HG02884 (cell line): ENCODE measurements around the gene CCDC170.
"Not testable (repeated sequence)": the region's sequence is repeated elsewhere in the genome, so short reads cannot be mapped to it uniquely, and the experiment has no call there.

Experiments
- ATAC-seq: cut with Tn5 transposase; IDR thresholded peaks from one replicate; pipeline ENCODE4 v1.9.1; 2021; ENCODE audit warnings: mild to moderate bottlenecking, moderate library complexity; ENCODE audit not compliant: unreplicated experiment

CCDC170 gene

DNA sequence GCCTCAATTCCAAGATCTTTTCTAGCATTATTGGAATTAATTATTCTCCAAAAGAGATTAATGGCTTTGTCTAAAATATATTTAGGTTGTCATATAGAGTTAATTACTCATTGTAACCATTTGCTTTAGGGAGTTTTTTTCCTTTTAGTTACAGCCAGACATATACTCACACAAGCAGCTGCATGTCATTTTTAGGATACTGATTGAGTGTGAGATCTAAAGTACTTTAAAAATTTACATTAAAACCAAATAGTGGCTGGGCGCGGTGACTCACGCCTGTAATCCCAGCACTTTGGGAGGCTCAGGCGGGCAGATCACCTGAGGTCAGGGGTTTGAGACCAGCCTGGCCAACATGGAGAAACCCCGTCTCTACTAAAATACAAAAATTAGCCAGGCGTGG lies 51.1 kb downstream of the CCDC170 start:
- ATAC-seq: not testable (repeated sequence)

DNA sequence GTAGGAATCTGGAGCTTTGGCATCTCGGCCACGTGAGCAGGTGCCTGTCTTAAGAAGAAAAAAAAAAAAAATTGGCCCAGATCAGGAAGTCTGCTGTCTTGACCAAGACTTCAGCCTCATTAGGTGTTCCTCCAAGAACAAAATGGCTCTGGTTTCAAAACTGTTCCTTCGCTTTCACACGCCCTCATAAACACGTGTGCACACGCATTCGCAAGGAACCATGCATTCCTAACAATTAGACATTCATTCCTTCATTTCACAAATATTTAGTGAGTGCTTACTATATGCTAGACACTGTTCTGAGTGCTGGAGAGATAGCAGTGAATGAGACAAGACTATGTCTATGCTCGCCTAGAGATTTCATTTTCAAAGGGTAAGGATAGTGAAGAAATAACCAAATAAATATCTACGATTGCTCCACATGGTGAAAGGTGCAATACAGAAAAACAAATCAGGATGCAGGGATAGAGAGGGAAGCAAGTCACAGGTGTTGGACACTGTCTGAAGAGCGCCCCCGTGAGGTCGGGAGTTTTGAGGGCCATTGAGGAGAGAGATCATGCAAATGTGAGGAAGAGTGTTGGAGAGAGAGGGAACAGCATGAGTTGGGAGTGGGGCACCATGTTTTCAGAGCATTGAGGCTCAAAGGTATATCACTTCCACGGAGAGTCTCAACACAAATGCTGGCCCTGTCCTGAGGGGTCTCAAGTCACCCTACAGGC lies 53.3 kb downstream of the CCDC170 start:
- ATAC-seq: no peak

GRCh38 chr6:151548201-151548600 lies 54.4 kb downstream of the CCDC170 start:
- ATAC-seq: no peak

DNA sequence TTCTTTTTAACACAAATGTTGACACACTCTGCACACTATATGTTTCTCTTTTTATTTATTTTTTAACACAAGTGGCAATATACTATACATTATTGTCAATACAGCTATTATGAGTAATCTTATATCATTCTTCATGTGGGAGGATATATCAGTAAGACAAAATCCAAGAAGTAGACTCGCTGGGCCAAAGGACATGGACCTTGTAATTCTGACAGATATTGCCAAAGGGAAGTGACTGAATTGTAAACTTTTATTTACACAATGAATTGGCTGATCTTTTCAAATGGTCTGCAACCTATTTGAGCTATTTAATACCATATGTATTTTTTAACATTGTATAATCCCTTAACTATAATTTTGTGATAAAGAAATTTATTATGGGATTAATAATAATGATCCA lies 56.0 kb downstream of the CCDC170 start:
- no peak for ATAC-seq

- no peak for ATAC-seq
Measured at GRCh38 chr6:151550618-151551017, 56.8 kb downstream of the CCDC170 start.

DNA sequence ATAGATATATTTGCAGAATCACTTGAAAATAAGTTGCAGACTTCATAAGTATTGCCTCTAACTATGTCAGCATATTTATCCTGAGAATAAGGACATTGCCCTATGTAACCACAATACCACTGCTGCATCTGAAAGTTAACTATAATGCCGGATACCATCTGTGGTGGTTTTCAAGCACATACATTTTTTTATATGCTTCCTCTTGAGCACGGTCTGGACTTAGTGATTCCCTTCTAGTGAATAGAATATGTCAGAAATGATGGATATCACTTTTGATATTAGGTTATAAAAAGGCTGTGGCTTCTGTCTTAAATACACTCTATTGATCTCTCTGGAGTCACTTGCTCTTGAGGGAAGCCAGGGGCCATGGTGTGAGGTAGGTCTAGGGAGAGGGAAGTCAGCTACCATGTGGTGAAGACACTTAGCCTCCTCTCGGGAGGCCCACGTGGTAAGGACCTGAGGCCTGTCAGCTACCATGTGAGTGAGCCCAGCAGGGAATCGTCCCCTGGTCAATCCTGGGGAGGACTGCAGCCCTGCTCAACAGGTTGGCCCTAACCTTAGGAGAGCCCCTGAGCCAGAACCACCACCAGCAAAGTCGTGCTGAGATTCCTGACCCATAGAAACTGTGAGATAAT lies 57.5 kb downstream of the CCDC170 start:
- no peak for ATAC-seq

GRCh38 chr6:151553416-151554165 lies 59.8 kb downstream of the CCDC170 start:
- ATAC-seq: no peak

- no peak for ATAC-seq
Measured at GRCh38 chr6:151561238-151561637, 67.4 kb downstream of the CCDC170 start.

DNA sequence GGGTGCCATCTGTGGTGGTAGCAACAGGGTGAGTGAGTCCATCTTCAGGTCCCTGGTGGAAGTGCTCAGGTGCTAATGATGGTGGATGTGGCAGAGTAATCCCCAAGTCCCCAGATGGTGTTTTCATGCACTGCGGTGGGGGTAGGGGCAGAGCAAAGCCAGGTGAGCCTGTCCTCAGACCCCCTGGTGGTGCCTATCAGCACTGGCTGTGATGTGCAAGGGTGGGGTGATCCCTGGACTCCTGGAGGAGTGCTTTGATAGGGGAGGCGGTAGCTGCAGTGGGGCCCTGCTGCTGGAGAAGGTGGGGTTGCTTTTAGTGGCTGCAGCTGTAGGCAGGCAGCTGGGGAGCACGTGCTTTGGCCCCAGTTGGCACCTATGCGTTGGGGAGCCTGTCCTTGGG lies 70.8 kb downstream of the CCDC170 start:
- ATAC-seq: no peak

DNA sequence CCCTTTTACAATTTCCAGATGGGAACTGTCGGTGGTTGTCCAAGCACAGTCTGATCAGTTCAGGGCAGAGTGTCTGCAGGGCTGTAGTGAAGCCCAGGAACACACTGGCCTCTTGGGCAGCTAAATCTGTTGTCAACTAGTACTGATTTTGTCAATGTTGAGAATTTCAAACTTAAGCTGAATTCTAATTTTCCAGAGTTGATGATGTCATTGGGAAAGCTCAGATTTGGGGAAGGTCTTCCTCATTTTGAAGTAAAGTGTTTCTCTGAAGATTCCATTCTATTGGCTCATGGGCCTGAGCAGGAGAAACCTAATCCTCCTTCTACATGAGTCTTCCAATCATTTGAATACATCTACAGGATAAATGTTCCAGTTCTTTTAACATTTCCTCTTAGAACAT lies 72.1 kb downstream of the CCDC170 start:
- ATAC-seq: no peak

DNA sequence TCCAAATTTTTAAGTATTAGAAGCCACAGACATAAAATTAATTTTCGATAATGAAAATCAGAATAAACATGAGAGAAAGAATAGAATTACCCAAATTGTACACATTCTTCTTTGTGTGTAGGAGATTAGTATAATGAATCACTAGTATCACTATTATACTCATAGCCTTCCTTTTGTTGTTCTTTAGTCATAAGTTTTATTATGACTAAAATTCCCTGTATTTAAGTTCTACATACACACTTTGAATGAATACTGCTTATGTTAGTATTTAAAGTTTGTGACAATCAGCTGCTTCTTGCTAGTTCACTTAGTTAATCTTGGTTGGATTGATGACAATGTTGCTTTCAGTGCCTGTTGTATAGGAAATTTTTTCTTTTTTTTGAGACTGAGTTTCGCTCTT lies 72.7 kb downstream of the CCDC170 start:
- no peak for ATAC-seq

DNA sequence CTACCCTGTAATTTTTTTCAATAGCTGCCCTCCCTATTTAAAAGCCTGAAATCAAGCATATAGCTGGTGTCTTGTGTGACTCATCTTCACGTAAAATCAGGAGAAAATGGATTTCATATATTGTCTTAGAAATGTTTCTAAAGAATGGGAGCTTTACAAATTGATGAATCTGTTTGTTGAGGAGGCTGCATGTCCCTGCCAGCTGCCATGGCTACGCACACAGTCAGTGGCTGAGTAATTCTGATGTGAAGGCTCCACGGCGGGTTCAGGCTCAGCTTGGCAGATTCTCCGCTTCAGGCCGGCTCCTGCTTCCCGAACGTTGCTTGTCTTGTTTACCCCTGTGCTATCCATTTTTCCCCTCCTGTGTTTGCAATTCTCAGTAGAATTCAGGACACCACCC lies 82.8 kb downstream of the CCDC170 start:
- ATAC-seq: no peak

DNA sequence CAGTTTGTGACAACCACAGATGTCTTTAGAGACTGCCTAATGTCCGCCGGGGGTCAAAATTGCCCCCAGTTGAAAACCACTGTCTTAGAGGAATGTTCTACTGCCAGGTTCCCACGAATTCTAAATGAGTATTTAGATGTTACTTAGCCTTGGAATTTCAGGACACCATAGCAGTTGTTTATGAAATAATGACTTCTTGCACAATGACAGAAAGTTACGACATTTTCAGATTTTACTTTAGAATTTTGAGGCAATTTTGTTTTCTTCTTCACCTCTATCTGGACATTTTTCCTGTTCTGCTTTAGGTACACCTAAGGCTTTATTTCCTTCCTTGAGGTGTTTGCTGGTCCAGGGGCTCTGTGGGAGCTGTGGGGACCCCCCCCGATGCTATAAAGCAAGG lies 83.4 kb downstream of the CCDC170 start:
- no peak for ATAC-seq

DNA sequence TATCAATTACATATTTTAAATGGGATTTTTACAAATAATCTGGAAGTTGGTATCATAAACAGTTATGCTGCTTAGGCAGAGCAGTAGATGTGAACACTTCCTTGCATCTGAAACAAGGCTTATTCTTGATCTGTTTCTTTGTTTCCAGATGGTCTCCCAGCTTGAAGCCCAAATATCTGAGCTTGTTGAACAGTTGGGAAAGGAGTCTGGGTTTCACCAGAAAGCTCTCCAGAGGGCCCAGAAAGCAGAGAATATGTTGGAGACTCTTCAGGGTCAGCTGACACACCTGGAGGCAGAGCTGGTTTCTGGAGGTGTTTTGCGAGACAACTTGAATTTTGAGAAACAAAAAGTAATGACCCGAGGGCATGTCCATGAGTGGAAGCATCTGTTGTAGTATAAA lies 91.9 kb downstream of the CCDC170 start:
- ATAC-seq: no peak

GRCh38 chr6:151589667-151590066 lies 95.8 kb downstream of the CCDC170 start:
- no peak for ATAC-seq

DNA sequence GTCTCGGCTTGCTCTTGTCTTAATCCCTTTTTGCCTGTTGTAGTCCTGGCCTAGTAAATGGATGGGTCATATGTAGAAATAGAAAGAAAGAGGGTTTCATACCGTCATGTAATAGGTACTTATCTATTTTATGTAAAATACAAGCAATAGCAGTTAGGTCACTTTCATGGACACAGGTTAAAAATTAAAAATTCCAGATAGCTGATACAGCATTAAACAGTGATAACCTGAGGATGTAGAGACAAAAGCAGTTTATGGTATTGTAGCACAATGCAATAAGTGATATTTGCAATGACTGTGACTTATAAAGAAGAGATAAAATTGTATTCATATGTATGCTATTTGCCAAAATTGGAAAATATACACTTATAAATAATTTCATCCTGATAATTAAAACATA lies 96.9 kb downstream of the CCDC170 start:
- ATAC-seq: no peak

DNA sequence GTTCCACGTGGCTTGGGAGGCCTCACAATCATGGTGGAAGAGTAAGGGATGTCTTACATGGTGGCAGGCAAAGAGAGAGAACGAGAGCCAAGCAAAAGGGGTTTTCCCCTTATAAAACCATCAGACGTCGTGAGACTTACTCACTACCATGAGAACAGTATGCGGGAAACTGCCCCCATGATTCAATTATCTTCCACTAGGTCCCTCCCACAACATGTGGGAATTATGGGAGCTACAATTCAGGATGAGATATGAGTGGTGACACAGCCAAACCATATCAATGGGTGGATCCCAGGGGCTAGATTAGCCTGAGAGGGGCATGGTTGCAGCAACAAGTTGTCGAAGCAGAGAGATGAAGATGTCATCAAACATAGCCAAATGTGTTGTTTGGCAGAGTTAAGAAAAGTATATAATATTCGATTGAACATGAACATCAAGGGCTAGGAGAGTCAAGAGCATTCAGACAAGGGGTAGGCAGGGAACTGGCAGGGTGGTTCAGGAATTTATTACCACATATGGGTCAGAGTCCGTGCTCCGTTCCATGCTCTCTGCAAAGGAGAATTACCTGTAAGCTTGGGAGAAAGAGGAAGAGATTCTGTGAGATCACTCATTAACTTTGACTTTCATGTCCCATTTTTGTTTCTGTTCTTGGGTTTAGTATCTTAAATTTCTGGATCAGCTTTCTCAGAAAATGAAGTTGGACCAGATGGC lies 98.8 kb downstream of the CCDC170 start:
- no peak for ATAC-seq

GRCh38 chr6:151609146-151609902 lies 115.5 kb downstream of the CCDC170 start:
- ATAC-seq: no peak

GRCh38 chr6:151610326-151610725 lies 116.5 kb downstream of the CCDC170 start:
- ATAC-seq: no peak

DNA sequence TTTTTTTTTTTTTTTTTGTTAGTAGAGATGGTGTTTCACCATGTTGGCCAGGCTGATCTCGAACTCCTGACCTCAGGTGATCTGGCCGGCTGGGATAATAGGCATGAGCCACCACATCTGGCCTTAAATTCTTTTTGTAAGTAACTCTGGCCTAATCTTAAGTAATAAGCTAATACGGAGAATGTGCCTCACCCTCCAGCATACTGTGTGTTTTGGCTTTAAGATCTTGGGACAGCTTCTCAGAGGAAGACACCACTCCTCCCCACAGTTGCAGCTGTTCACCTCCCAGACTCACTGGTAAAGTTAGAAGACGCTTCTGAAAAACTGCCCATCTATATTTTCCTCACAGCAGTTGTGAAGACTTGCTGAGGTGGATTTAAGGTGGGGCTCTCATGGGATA lies 120.8 kb downstream of the CCDC170 start:
- no peak for ATAC-seq

GRCh38 chr6:151616091-151616513 lies 122.3 kb downstream of the CCDC170 start:
- ATAC-seq: no peak
